CD4-positive, alpha-beta T cell treated with Interleukin-21 for 1 hour (primary cell): ENCODE data around the gene PRKCA.
"Not testable (repeated sequence)": the region's sequence is repeated elsewhere in the genome, so short reads cannot be mapped to it uniquely, and the experiment has no call there.

Experiments used
- DNase-seq: peaks from one replicate; pipeline ENCODE4 v3.0.0-alpha.2; 2020

PRKCA gene

DNA sequence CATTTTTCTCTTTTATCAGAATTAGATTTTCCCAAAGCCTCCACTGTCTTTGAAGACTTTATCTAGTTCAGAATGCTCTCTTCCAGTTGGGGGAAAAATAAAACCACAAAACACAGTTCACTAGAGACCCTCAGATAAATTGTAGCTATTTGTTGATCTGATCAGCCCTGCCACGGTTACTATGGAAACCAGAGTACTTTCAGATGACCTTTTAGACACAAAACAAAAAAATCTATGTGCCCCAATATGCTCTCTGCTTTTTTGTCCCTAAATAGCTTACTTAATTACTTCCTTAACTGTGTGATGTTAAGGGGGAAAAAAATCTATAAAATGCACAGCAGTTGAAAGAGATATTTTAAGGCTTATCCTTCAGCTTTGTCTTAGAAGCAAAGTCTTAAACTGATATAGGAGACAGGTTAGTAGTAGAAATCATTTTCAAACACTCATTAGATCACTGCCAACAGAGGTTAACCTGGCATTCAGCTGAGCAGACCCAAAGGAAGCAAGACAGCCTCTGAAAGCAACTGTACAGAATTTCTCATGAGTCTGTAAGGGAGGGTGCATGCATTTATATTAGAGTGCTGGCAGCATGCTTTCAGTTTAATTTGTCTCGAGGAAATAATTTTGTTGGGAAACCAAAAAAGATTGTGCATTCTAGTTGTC, 402.6 kb downstream of the PRKCA start:
- DNase-seq, result no peak

DNA sequence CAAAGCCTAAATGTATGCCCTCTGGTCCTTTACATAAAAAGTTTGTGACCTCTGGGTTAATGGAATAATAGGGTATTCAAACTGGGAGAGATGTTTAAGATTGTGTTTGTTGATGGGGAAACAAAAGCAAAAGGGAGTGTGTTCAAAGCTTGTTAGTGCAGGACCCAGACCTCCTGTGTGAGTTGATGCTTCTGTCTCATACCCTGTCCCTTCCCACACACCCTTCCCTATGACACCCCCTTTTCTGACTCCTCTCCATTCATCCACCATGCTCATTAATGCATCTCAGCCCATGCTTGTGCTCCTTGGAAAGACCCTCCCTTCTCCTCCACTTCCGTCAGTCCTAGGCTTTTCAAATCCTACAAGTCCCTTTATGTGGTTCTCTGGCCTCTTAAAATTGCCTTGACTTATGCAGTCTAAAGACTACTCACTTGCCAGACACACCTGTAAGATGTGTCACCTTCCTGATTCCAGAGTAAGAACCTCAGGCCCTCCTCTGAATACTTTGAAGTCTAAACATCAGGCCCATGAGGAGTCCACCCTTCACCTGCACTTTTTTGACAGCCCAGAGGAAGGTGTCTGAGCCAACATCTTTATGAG, 404.5 kb downstream of the PRKCA start:
- DNase-seq, result no peak

DNA sequence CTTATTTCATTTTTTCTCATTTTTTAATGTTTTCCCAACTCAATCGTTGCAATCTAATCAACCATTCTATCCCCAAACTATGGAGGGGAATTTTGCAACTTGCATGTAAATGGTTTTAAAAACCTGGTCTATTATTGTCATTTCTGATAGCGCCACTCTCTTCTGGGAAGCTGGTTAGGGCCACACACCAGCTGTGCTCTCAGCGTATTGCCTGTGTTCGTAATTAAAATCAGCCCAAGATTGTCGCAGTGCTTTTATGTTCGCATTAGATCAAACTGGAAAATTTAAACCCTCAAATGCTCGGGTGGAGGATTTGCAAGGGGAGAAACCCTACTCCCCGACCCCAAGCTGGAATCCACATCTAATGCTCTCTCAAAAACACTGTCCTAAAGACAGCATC, 409.0 kb downstream of the PRKCA start:
- DNase-seq, result no peak

DNA sequence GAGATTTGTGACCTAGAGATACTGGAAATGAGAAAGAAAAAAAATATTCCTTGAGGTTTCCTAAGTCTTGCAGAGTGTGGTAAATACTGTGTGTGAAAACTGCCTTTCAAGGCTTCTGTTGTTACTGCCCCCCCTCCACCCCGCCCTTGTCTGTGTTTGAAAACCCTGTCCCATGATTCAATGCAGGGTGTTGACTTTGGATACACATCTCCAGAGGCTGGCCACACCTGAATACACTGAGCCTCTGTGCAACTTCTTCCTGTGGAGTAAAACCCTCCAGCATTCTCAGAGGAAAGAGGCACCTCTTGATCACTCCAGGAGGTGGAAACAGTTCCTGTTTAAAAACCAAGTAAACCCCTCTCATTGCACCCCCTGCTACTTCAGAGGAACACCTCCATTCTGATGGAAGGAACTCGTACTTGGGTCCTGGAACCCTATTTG, 409.5 kb downstream of the PRKCA start:
- no peak for DNase-seq

DNA sequence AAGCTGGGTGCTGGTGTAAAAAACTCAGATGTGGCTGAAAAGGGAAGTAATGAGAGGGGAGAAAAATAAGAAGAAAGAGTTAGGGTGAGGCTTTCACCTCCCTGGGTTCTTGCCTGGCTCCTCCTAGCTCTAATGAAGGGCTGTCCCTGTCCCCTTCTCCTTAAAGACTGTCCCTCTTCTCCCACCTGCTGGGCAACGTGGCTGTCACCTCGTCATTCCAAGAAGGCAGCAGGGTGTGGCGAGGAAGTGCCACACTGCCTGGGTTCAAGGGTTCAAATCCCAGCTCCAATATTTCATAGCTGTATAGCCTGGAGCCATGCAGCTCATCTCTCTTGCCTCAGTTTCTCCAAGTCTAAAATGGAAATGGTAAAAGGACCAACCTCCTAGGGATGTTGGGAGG, 410.0 kb downstream of the PRKCA start:
- DNase-seq, result no peak

DNA sequence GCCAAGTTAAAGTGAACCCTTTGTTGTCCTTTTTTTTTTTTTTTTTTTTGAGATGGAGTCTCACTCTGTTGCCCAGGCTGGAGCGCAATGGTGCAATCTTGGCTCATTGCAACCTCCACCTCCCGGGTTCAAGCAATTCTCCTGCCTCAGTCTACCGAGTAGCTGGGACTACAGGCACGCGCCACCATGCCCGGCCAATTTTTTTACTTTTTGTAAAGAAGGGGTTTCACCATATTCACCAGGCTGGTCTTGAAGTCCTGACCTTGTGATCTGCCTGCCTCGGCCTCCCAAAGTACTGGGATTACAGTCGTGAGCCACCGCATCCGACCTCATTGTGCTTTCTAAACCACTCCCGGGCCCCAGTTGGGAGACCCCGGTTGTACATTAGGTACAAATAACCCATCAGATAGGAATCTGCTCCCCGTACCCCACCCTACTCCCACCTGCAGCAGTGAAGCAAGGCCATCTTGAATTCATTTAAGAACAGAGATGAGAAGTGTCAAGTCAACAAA, 410.7 kb downstream of the PRKCA start:
- not testable (repeated sequence) for DNase-seq

DNA sequence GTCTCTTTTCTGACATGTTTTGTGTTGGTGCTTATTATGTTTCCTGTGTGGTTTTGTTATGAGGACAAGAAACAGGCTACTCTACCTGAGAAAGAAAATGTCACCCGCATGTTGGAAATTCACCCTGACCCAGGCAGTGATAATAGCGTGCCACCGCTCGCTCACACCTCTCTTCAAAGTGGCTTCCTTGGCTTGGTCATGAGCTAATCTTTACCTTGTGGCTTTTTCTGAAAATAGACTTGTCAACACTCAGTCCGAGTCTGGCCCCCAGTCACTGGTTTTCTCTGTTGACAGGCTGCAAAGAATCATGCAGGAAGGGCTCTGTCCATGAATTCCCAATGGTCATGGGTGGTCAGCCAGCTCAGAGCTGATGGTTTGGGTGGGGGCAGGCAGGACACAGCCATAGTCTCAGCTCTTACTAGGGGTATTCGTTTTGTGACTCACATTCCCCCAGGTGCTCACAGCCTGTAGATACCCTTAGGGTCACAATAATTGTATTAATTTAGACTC, 411.2 kb downstream of the PRKCA start:
- peak; percentile 20 for DNase-seq

DNA sequence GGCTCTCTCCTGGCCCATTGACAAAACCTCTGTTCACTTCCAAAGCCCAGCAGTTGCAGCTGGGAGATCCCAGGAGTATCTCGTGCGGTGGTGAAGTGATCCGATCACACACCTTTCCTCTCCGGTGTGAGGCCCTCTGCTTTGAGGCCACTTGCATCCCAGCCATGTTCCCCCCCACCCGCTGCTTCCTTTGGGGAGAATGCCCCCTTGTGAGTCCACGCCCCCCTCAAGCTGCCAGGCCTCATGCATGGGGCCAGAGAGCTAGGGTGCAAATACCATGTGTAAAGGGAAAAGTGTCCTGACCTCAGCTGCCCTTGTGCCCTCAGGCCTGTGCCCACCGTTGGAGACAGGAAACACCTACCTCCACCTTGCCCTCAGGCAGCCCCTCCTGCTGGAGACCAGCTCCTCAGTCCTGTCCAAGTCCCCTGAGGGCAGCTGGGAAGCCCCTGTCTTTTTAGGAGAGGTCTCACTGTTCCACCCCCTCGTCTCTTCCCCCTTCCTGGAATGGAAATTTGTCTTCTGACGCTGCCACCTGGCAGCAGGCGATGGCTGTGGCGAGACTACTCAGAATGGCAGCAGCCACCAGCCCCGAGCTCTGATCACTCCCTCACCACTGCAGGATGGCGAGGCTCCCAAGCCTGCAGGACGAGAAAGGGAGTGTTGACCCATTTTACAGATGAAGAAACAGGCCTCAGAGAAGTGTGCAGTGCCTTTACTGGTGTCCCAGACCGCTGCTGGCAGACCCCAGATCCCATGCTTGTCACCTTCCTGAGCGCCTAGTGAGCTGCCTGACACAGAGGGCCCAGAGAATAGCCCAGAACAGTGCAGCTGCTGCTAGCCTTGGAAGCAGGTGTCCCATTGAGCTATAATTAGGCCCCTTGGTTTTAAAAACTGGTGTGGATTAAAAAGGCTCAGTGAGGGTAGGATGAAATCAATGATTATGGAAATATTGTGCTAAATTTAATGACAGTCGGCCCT, 411.9 kb downstream of the PRKCA start:
- DNase-seq, result no peak

DNA sequence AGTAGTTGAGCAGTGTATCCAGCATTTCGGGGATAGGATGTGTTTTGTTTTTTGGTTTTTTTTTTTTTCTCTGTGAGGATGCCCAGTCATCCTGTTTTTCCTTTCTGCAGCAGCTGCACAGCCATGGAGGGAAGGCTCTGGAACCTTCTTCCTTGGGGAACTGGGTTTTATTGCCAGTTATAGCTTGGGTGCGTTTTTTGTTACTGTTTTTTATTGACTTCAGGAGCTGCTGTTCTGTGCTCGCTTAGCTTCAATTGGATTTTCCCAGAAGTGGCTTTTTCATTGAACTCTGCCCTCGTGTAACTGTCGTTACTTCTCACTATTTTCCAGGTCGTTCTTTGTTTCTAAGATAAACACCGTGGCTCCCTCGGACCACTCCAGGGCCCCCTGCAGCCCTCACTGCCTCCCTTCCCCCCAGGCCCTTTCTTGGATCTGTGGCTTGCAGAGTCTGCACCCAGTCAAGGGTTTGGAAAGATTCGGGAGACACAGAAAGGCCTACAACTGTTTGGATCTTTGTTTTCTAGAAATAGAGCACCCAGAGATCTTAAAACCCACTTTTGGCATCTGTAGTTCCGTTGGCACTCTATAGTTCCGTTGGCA, 412.8 kb downstream of the PRKCA start:
- DNase-seq, result no peak

DNA sequence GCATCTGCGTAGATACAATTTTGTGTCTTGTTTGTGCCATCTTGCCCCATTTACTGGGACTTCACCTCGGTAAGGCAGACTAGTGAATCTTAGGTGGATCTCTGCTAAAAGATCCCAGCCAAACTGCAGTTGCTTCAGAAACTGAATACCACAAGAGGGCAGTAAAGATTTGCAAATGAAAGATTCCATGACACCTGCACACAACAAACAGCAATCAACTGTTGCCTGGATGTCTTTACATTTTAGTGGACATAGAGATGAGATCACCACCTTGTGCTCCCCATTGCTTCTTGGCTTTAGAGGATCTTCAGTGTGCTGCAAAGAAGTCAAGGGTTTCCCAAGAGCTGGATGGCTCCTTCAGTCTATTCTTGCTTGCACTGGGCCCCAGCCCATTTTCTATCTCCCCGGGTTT, 413.3 kb downstream of the PRKCA start:
- peak; percentile 53 for DNase-seq

DNA sequence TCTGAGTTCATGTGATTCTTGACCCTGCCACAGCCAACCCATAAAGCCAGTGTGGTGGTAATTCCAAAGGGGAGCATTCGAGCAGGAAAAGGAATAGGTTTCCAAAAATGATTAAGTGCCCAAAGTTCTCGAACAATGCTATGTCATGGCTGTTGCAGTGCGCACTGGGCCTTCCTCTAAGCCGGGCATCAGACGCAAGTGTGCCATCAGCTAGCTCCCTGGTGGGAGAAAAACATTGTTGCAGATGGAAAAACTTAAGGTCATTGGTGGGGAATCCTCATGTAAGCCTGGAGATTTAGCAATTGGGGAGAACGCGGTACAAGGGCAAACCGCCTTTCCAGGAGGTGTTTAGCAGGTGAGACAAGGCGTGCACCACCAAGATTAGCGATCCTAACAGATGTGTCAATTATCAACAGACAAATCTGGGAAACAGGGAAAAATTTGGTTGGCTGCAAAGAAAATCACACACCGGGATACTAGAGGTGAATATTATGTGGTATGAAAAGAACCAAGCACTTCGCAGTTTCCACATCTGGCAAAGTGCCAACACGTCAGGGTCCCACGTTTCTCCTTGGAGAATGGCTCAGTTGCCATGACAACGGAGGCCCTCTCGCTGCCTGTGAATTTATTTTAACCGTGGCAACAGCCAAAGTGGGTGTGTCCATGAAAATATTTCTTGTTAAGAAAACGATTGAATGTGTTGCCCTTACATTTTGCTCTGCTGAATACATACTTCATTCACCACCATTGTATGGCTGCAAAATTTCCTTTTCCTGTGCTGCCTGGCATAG, 414.0 kb downstream of the PRKCA start:
- DNase-seq, result no peak

DNA sequence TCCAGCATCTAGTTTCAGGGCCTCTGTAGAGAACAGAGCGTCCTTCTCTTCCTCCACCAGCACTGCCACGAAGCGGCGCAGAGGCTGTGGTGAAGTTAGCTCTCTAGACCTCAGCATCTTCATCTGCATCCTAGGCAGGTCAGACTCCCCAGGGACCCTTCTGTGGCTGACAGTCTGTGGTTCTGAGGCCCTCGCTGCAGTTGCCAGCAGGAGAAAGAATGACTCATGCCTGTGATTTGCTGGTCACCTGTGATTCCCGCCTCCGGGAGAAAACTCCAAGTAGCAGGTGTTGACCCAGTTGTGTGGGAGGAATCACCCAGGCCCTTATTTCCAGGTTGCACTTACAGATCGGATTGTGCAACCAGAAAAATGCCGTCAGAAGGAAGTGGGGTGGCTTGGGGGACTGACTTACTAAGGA, 415.2 kb downstream of the PRKCA start:
- DNase-seq, result no peak

DNA sequence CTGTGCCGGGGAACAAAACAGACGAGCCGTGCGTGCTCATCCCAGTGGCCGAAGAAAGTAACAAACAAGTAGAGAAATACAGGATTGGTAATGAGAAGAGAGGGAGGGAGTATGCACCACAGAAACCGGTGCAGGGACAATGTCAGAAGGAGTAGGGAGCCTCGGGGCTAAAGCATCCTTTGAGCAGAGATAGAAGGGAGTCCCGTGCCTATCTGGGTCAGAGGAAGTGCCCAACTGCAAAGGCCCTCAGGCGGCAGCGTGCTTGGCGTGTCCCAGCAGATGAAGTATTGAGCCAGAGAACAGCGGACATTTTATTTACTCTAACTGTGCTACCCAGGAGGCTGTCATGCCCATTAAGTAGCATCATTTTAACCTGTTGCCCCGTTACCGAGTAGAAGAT, 417.6 kb downstream of the PRKCA start:
- no peak for DNase-seq

DNA sequence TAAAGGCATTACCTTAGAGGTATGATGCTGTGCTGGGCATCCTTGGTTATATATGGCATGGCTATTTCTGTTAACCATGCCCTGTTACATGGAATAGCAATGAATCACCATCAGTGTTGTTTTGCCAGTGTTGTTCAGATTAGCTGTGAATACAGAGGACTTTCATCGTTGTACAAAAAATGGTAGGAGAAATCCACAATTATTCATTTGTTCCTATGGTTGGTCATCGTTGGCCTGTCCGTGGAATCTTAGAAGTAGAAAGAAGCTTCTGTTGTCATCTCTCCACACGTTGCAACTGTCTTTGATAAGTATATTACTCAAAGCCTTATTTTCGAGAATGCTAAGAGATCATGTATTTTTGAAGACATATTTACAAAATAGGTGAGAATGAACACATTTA, 418.2 kb downstream of the PRKCA start:
- DNase-seq, result no peak

DNA sequence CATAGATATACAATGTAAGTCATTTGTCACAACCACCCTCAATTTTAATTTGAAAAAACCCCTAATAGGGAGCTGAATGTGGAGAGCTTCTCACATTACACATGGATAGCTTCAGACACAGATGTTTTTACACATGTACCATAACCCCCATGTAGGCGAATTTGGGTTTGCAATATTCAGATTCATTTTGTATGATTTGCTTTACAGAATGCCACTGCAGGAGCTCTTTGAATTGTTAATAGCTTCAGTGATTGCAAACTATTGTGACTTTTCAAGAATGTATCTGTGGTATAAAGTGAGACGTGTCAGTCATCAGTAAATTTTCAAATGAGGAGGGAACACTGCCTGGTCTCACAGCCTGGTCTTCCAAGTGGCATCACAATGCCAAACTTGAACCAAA, 419.9 kb downstream of the PRKCA start:
- DNase-seq, result no peak

DNA sequence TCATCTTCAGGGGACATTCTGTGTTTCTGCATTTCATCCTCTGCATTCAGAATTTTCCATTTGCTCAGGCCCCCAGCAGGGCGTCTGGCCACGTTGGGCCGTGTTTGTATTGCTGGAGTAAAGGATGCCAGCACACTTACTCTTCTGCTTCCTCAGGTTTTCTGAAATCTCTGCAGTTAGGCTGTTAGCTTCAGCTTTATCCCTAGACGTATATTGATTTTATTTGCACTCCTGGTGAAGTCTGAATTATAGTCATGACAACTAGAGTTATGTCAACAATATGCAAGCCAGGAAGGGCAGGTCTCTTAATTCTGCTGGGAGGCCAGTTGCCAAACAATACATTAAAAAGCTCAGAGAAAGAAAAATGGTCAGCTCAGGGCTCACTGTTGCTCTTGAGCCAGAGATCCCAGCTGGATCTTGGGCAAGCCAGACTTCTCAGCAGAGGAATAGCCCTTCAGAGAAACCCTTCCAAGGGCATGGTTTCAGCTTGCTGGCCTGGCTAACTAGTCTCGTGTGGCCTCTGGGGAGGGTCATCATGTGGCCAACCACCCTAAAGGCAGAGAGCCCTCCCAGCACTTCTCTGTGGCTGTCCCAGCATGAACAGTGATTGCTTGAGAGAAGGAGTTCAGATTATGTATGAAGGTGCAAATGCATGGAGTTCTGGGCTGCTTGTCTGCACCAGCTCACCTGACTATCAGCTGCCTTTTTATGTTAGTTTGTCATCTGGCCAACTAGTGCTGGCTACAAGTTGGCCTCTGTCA, 422.3 kb downstream of the PRKCA start:
- no peak for DNase-seq

DNA sequence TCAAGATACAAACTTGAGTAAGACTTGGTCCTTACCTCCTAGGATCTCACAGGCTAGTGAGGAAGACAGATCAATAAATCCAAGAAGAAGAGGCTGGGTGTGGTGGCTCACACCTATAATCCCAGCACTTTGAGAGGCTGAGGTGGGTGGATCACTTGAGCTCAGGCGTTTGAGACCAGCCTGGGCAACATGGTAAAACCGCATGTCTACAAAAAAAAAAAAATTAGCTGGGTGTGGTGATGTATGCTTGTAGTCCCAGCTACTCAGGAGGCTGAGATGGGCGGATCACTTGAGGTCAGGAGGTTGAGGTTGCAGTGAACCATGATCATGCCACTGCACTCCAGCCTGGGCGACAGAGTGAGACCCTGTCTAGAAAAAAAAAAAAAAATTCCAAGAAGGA, 423.0 kb downstream of the PRKCA start:
- DNase-seq, result not testable (repeated sequence)

DNA sequence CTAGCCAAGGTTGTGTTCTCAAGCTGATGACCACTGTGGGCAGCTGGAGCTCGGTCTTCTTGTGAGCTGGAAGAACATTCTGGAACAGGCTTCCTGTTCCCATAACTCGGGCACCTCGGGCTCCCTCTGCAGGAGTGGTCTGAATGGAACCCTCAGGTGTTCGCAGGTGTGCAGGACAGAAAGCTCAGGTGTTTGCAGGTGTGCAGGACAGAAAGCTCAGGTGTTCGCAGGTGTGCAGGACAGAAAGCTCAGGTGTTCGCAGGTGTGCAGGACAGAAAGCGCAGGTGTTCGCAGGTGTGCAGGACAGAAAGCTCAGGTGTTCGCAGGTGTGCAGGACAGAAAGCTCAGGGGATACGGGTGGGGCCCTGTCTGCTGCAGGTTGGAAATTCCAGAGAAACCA, 423.5 kb downstream of the PRKCA start:
- no peak for DNase-seq

DNA sequence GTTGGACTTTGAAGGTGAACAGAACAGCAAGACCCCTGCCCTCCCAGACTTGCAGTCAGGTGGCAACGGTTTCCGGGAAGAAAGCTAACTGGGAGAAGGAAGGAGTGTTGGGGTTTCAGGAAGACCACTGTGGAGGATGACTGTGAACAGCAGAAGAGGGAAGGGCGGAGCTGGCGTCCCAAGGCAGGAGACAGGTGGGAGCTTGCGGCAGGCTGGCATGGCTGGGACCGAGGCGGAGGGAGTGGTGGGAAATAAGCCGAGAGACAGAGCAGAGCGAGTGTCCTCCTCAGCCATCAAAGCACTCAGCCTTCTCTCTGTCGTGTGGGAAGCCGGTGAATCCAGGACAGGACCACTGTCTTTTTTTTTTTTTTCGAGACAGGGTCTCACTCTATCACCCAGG, 424.0 kb downstream of the PRKCA start:
- no peak for DNase-seq

DNA sequence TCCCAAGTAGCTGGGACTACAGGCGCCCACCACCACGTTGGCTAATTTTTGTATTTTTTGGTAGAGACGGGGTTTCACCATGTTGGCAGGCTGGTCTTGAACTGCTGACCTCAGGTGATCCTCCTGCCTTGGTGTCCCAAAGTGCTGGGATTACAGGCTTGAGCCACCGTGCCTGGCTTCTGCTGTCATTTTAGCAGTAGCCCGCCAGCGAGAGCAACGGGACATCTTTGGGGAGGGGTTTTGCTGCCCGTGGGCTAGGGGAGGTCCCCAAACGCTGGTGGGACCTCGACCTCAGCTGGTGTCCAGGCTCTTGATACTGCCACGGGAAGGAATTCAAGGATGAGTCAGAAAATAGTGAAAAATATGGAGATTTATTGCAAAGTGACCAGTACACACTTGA, 424.4 kb downstream of the PRKCA start:
- no peak for DNase-seq
